Stimulated activated CD4-positive, alpha-beta T cell treated with anti-CD3 and anti-CD28 coated beads, TNF-alpha, amount 100 ng/mL, for 24 hours (primary cell): ENCODE data around the gene VASH2.
"Not testable (repeated sequence)": the region's sequence is repeated elsewhere in the genome, so short reads cannot be mapped to it uniquely, and the experiment has no call there.

Experiments used
- DNase-seq, 3 experiments: peaks; one replicate each; pipeline ENCODE4 v3.0.0-alpha.2; 2020; ENCODE audit warnings: low read depth in 3 of 3

The VASH2 gene

GRCh38 chr1:212957546-212957945 lies 7.2 kb downstream of the VASH2 start:
- no peak for DNase-seq

GRCh38 chr1:212958175-212958574 lies 7.8 kb downstream of the VASH2 start:
- DNase-seq = no peak

GRCh38 chr1:212959266-212960220 lies 9.2 kb downstream of the VASH2 start:
- DNase-seq = no peak

GRCh38 chr1:212960932-212961331 lies 10.6 kb downstream of the VASH2 start:
- no peak for DNase-seq

- DNase-seq = no peak
Observed at GRCh38 chr1:212962509-212962908, 12.2 kb downstream of the VASH2 start.

- no peak for DNase-seq
Observed at GRCh38 chr1:212964102-212964501, 13.8 kb downstream of the VASH2 start.

GRCh38 chr1:212964993-212965392 lies 14.7 kb downstream of the VASH2 start:
- not testable (repeated sequence) for DNase-seq

GRCh38 chr1:212966616-212967015 lies 16.3 kb downstream of the VASH2 start:
- DNase-seq = no peak

GRCh38 chr1:212967801-212968200 lies 17.5 kb downstream of the VASH2 start:
- DNase-seq = no peak

- no peak for DNase-seq
Observed at GRCh38 chr1:212968368-212968863, 18.1 kb downstream of the VASH2 start.

- no peak for DNase-seq
Observed at GRCh38 chr1:212970085-212970484, 19.7 kb downstream of the VASH2 start.

- no peak for DNase-seq
Observed at GRCh38 chr1:212971312-212971711, 21.0 kb downstream of the VASH2 start.

- DNase-seq = no peak
Observed at GRCh38 chr1:212973426-212973825, 23.1 kb downstream of the VASH2 start.

GRCh38 chr1:212973899-212974298 lies 23.6 kb downstream of the VASH2 start:
- DNase-seq = no peak

- no peak for DNase-seq
Observed at GRCh38 chr1:212974711-212975110, 24.4 kb downstream of the VASH2 start.

- no peak for DNase-seq
Observed at GRCh38 chr1:212975111-212975918, 25.0 kb downstream of the VASH2 start.

GRCh38 chr1:212976586-212976985 lies 26.2 kb downstream of the VASH2 start:
- no peak for DNase-seq

GRCh38 chr1:212977781-212978645 lies 27.7 kb downstream of the VASH2 start:
- no peak for DNase-seq

- DNase-seq = peak in 2 of 3 experiments; percentile 5 to 45
Observed at GRCh38 chr1:212979340-212980122, 29.2 kb downstream of the VASH2 start.

- DNase-seq = no peak
Observed at GRCh38 chr1:212980123-212980785, 29.9 kb downstream of the VASH2 start.
